NCI-H526 (cell line): ENCODE results near the gene COL17A1.
A peak's percentile ranks its signal among the peaks of the same experiment; 100 is the strongest.

Experiments
- DNase-seq, 2 experiments: peaks; one replicate each; lab custom pipeline; 2025; lab: John Stamatoyannopoulos, UW

The COL17A1 gene

GRCh38 chr10:104049504-104050250 is 36.0 kb downstream of the COL17A1 start:
- DNase-seq: no peak

- no peak for DNase-seq
These were observed 39.0 kb downstream of the COL17A1 start for GRCh38 chr10:104046651-104047050.

- peak in 1 of 2 experiments; percentile 47 for DNase-seq
These were observed 40.3 kb downstream of the COL17A1 start for GRCh38 chr10:104045151-104046089.

- DNase-seq: no peak
These were observed 41.8 kb downstream of the COL17A1 start for GRCh38 chr10:104043854-104044253.

- DNase-seq: no peak
These were observed 42.4 kb downstream of the COL17A1 start for GRCh38 chr10:104043185-104043830.

- DNase-seq: no peak
These were observed 43.7 kb downstream of the COL17A1 start for GRCh38 chr10:104041891-104042535.

GRCh38 chr10:104040862-104041789 is 44.6 kb downstream of the COL17A1 start:
- DNase-seq: no peak

- no peak for DNase-seq
These were observed 45.3 kb downstream of the COL17A1 start for GRCh38 chr10:104040382-104040781.

- DNase-seq: no peak
These were observed 46.5 kb downstream of the COL17A1 start for GRCh38 chr10:104038958-104039752.

GRCh38 chr10:104038537-104038936 is 47.1 kb downstream of the COL17A1 start:
- DNase-seq: no peak

GRCh38 chr10:104037261-104037951 is 48.3 kb downstream of the COL17A1 start:
- no peak for DNase-seq

GRCh38 chr10:104036518-104037260 is 49.0 kb downstream of the COL17A1 start:
- no peak for DNase-seq

GRCh38 chr10:104036069-104036384 is 49.7 kb downstream of the COL17A1 start:
- DNase-seq: no peak

- no peak for DNase-seq
These were observed 50.2 kb downstream of the COL17A1 start for GRCh38 chr10:104035194-104036068.

- DNase-seq: no peak
These were observed 51.1 kb downstream of the COL17A1 start for GRCh38 chr10:104034401-104035193.

GRCh38 chr10:104033966-104034365 is 51.7 kb downstream of the COL17A1 start:
- DNase-seq: no peak

- DNase-seq: no peak
These were observed 52.2 kb downstream of the COL17A1 start for GRCh38 chr10:104033401-104033930.
